ENCODE data around the gene LRRFIP1. TPM values are rescaled to one million over a fixed set of nuclear protein-coding genes. Genes with fewer than 3 reads are reported as not detected.

Gene LRRFIP1
- total RNA-seq, 4 donors from 2014 or later: 62.8 to 199 (median 121) TPM

DNA sequence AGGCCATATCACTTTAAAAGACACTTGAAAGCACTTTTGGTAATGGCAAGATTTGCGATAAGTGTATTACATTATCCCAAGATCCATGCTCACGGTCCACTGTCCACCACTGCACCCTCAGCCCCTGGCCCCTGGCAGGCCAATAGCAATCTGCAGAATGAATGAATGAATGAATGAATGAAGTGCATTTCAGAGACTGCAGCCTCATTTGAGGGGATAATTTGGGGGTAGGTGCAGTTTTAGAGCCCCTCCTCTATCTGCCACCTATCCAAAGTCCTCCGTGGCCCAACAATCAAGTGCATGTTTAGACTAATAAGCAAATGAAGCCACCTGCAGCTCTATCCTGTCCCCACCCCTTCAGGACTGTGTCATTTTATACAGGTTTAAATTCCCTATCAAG, 169.9 kb downstream of the LRRFIP1 start:
- no peaks in the 10 kb centered on the region for H3K27me3 ChIP-seq
- TF ChIP-seq, protein P1, sequence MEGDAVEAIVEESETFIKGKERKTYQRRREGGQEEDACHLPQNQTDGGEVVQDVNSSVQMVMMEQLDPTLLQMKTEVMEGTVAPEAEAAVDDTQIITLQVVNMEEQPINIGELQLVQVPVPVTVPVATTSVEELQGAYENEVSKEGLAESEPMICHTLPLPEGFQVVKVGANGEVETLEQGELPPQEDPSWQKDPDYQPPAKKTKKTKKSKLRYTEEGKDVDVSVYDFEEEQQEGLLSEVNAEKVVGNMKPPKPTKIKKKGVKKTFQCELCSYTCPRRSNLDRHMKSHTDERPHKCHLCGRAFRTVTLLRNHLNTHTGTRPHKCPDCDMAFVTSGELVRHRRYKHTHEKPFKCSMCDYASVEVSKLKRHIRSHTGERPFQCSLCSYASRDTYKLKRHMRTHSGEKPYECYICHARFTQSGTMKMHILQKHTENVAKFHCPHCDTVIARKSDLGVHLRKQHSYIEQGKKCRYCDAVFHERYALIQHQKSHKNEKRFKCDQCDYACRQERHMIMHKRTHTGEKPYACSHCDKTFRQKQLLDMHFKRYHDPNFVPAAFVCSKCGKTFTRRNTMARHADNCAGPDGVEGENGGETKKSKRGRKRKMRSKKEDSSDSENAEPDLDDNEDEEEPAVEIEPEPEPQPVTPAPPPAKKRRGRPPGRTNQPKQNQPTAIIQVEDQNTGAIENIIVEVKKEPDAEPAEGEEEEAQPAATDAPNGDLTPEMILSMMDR (IDR thresholded peaks at IDR 0.05): no peak
- TF ChIP-seq POLR2A (IDR thresholded peaks at IDR 0.05): no peak
- H3K9me3 ChIP-seq: no peaks in the 10 kb centered on the region
- no peaks in the 10 kb centered on the region for H3K4me1 ChIP-seq
- no peak overlapping the region for H3K4me3 ChIP-seq
- no peaks in the 10 kb centered on the region for H3K36me3 ChIP-seq
- no peak overlapping the region for H3K27ac ChIP-seq
- no peak for DNase-seq
- intact Hi-C loops (cut with DNase I; ENCODE audit: low total_unique reads): no loop called here

DNA sequence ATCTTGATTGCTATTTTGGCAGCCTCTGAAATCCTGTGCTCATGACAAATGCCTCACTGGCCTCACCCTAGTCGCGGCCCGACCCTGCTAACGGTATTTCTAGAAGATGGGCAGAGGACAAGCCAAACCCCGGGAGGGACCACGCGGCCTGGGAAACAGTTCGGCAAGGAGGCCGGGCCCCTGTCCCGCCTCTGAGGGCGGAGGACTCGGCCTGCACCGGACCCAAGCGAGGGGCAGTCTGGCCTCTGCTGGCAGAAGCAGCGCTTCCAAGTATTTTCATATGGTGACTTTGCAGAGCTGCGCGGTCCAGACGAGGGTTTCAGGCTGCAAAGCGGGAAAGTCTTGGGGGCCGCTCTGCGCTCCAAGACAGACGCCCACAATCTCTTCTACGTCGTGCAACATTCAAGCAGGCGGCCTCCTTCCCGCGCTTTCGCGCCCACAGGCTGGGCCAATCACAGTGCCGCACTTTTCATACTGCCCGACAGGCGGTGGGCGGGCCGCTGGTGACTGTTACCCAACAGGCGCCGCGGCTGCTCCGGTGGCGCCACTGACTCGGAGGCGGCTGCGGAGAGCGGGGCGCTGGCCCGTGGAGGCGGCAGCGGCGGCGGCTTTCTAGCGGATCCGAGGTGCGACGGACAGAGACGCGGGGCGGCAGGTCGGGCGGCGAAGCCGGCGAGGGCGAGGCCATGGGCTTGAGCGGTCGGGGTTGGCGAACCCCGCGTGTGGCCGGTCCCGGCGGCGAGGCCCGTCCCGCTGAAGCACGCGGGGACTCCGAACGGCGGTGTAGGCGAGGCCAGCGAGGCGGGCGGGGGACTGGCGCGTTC, 171.1 kb downstream of the LRRFIP1 start, which contains the start of gene RBM44:
TSS of gene RBM44 (plus strand) at position 544 of the 824 bp plus-strand sequence. CDS start 14,831 bp downstream, outside the sequence.
- no peaks in the 10 kb centered on the region for H3K9me3 ChIP-seq
- DNase-seq: no peak
- no peak within 1 kb of the TSS for H3K4me3 ChIP-seq
- H3K36me3 ChIP-seq: no peaks in the 10 kb centered on the region
- TF ChIP-seq, protein P1 (IDR thresholded peaks at IDR 0.05): no peak
- TF ChIP-seq POLR2A (IDR thresholded peaks at IDR 0.05): no peak
- H3K4me1 ChIP-seq: no peaks in the 10 kb centered on the region
- intact Hi-C loops (cut with DNase I; ENCODE audit: low total_unique reads): no loop called here
- no peaks in the 10 kb centered on the region for H3K27me3 ChIP-seq
- no peak within 1 kb of the TSS for H3K27ac ChIP-seq

DNA sequence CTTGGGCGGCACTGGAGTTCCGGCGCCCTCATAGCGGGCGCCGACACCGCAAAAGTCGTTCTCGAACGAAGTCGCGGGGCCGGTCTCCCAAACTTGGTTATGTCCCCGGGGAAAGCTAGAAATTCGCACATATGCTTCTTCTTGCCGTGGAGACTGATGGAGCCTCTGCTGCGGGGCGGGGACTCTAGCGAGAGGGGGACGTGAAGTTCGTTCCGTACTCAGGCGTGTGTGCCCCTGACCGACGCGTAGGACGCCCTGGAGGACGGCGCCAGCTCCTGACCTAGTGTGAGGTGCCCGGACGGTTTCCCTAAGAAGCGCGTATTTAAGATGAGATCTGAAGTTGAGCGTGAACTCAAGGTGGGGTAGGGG, 171.7 kb downstream of the LRRFIP1 start:
- Histone ChIP-seq H3K4me1 (no peaks in the 10 kb centered on the region), H3K27me3 (no peaks in the 10 kb centered on the region), H3K36me3 (no peaks in the 10 kb centered on the region), H3K9me3 (no peaks in the 10 kb centered on the region), H3K4me3 (no peak overlapping the region), H3K27ac (no peak overlapping the region)
- intact Hi-C loops (cut with DNase I; ENCODE audit: low total_unique reads): no loop called here
- no peak for DNase-seq
- no peak for TF ChIP-seq POLR2A (IDR thresholded peaks at IDR 0.05)
- TF ChIP-seq, protein P1 (IDR thresholded peaks at IDR 0.05): no peak

DNA sequence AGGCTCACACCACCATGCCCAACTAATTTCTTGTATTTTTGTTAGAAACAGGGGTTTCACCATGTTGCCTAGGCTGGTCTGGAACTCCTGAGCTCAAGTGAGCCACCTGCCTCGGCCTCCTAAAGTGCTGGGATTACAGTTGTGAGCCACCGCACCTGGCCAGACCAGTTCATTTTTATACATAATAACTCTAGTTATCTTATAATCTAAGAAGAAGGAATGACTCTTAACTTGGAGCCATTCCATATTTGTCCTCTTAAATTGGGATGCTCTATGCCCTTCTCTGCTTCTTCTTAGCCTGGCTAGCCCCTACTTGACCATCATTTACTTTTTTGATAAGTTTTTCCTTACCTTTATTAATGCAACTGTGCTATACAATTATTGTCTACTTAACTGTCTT, 174.1 kb downstream of the LRRFIP1 start:
- H3K27me3 ChIP-seq: no peaks in the 10 kb centered on the region
- no peak for DNase-seq
- intact Hi-C loops (cut with DNase I; ENCODE audit: low total_unique reads): no loop called here
- H3K27ac ChIP-seq: no peak overlapping the region
- TF ChIP-seq, protein P1 (IDR thresholded peaks at IDR 0.05): no peak
- TF ChIP-seq POLR2A (IDR thresholded peaks at IDR 0.05): no peak
- H3K9me3 ChIP-seq: no peaks in the 10 kb centered on the region
- H3K4me1 ChIP-seq: no peaks in the 10 kb centered on the region
- no peak overlapping the region for H3K4me3 ChIP-seq
- no peaks in the 10 kb centered on the region for H3K36me3 ChIP-seq

DNA sequence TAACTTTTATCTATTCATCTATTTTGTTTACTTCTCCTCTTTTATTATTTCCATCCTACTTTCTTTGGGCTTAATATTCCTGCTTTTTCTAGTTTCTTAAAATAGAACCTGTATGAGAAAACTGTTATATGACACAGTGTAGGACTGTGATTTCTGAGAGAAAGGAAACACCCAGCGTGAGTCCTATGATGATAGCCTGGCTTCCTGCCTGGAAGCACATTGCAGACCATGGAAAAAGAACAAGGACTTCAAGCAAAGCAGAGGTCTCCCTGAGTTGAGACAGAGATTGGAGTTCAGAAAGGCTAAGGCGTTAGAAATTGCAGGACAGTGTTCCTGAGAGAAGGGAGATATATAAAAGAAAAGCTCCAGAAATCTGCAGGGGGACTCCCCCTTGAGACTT, 178.9 kb downstream of the LRRFIP1 start:
- Histone ChIP-seq H3K27ac (no peak overlapping the region), H3K4me1 (no peaks in the 10 kb centered on the region), H3K9me3 (no peaks in the 10 kb centered on the region), H3K36me3 (no peaks in the 10 kb centered on the region), H3K4me3 (no peak overlapping the region), H3K27me3 (no peaks in the 10 kb centered on the region)
- no peak for TF ChIP-seq POLR2A (IDR thresholded peaks at IDR 0.05)
- TF ChIP-seq, protein P1 (IDR thresholded peaks at IDR 0.05): no peak
- no peak for DNase-seq
- intact Hi-C loops (cut with DNase I; ENCODE audit: low total_unique reads): no loop called here

Measured in uterus (tissue), 4 donors.